OCI-LY3 (cell line): Measurements from ENCODE around the gene VAV2.

Experiments
- H2AFZ ChIP-seq: fragments of 200-600, 300-600 bp; shearing (Covaris generic); 2 replicates; pipeline ENCODE4 v1.6.0; 2014; ENCODE audit warnings: antibody characterized with exemption, low read depth, low read length
- H3K27ac ChIP-seq: fragments of 200-600, 300-600 bp; sonication (generic); 2 replicates; pipeline ENCODE4 v1.5.1; 2014; ENCODE audit warnings: mild to moderate bottlenecking, low read length, moderate library complexity, mixed read lengths
- H3K27me3 ChIP-seq: fragments of 200-600, 300-600 bp; sonication (generic); 2 replicates; pipeline ENCODE4 v1.6.1; 2014; ENCODE audit warnings: low read depth, low read length, mixed read lengths
- H3K36me3 ChIP-seq: fragments of 200-600, 300-600 bp; sonication (generic); replicated peaks from 2 replicates; pipeline ENCODE3; 2014; ENCODE audit warnings: low read depth, low read length, mixed read lengths
- H3K4me1 ChIP-seq: fragments of 300-600, 200-600 bp; sonication (generic); 2 replicates; pipeline ENCODE4 v1.6.1; 2014; ENCODE audit warnings: low read length, mixed read lengths
- H3K4me2 ChIP-seq: fragments of 200-600, 300-600 bp; sonication (generic); 2 replicates; pipeline ENCODE4 v1.6.1; 2014; ENCODE audit warnings: low read length, mixed read lengths
- H3K4me3 ChIP-seq: fragments of 300-600, 200-600 bp; sonication (generic); 2 replicates; pipeline ENCODE4 v1.5.1; 2014; ENCODE audit warnings: antibody characterized with exemption, mild to moderate bottlenecking, low read length, moderate library complexity
- H3K79me2 ChIP-seq: fragments of 300-600, 200-600 bp; shearing (Covaris generic); 2 replicates; pipeline ENCODE4 v1.6.1; 2014; ENCODE audit warnings: mild to moderate bottlenecking, low read length, mixed read lengths
- H3K9ac ChIP-seq: fragments of 300-600, 200-600 bp; shearing (Covaris generic); 2 replicates; pipeline ENCODE4 v1.6.0; 2014; ENCODE audit warnings: mild to moderate bottlenecking, low read length, moderate library complexity
- H3K9me3 ChIP-seq: fragments of 200-600, 300-600 bp; shearing (Covaris generic); 2 replicates; pipeline ENCODE4 v1.6.1; 2014; ENCODE audit warnings: low read length, mixed read lengths; ENCODE audit not compliant: insufficient read depth
- H4K20me1 ChIP-seq: fragments of 200-600, 300-600 bp; sonication (generic); 2 replicates; pipeline ENCODE4 v1.6.1; 2016; ENCODE audit warnings: low read length, mixed read lengths; ENCODE audit not compliant: insufficient read depth
- CTCF ChIP-seq: fragments of 200-600, 300-600 bp; sonication (generic); IDR thresholded peaks from 2 replicates; pipeline ENCODE4 v1.5.1; 2014; ENCODE audit warnings: antibody characterized with exemption, low read length, low read depth
- EZH2phosphoT487 ChIP-seq: fragments of 200-600 bp; shearing (Covaris generic); IDR thresholded peaks from 2 replicates; pipeline ENCODE4 v1.6.1; 2018; ENCODE audit warnings: antibody characterized with exemption, mixed run types, low read depth

VAV2 gene

GRCh38 chr9:134024214-134024792, 32.2 kb upstream of the VAV2 start:
- Histone ChIP-seq H3K36me3 (no peaks in the 10 kb centered on the region), H2AFZ (peak overlapping the region; percentile 62; the same call in 1 of the 2 replicates), H3K79me2 (no peaks in the 10 kb centered on the region), H3K4me3 (peak overlapping the region; percentile 100), H4K20me1 (0 out of 2 replicates have a peak, but pooled peaks cover 2% of the 10 kb centered on the region), H3K4me2 (peak overlapping the region; percentile 97), H3K27ac (no peak overlapping the region), H3K9ac (no peak overlapping the region), H3K4me1 (peaks cover 6% of the 10 kb centered on the region), H3K27me3 (no peaks in the 10 kb centered on the region), H3K9me3 (no peaks in the 10 kb centered on the region)
- TF ChIP-seq EZH2phosphoT487 (no peak), CTCF (no peak)

GRCh38 chr9:134014946-134015345, 22.8 kb upstream of the VAV2 start:
- Histone ChIP-seq H3K36me3 (no peaks in the 10 kb centered on the region), H2AFZ (no peak overlapping the region), H3K4me1 (no peaks in the 10 kb centered on the region), H3K79me2 (no peaks in the 10 kb centered on the region), H3K4me2 (no peak overlapping the region), H3K4me3 (no peak overlapping the region), H3K27ac (no peak overlapping the region), H4K20me1 (no peaks in the 10 kb centered on the region), H3K9ac (no peak overlapping the region), H3K9me3 (no peaks in the 10 kb centered on the region), H3K27me3 (no peaks in the 10 kb centered on the region)
- no peak for TF ChIP-seq CTCF
- no peak for TF ChIP-seq EZH2phosphoT487

- H3K79me2 ChIP-seq, result no peaks in the 10 kb centered on the region
- H3K36me3 ChIP-seq, result no peaks in the 10 kb centered on the region
- H3K27me3 ChIP-seq, result peaks cover 12% of the 10 kb centered on the region; the same call in 1 of the 2 replicates
- no peaks in the 10 kb centered on the region for H4K20me1 ChIP-seq
- no peaks in the 10 kb centered on the region for H3K9me3 ChIP-seq
- TF ChIP-seq CTCF, result no peak
- TF ChIP-seq EZH2phosphoT487, result no peak
- H3K27ac ChIP-seq, result no peak overlapping the region
- no peak overlapping the region for H3K4me2 ChIP-seq
- H3K4me1 ChIP-seq, result no peaks in the 10 kb centered on the region
- H3K4me3 ChIP-seq, result no peak overlapping the region
- H2AFZ ChIP-seq, result no peak overlapping the region
- H3K9ac ChIP-seq, result no peak overlapping the region
These were observed 19.3 kb upstream of the VAV2 start for GRCh38 chr9:134011401-134011800.

- Histone ChIP-seq H3K27me3 (peaks cover 12% of the 10 kb centered on the region; the same call in 1 of the 2 replicates), H3K79me2 (no peaks in the 10 kb centered on the region), H3K4me1 (no peaks in the 10 kb centered on the region), H3K9me3 (no peaks in the 10 kb centered on the region), H3K9ac (no peak overlapping the region), H3K36me3 (no peaks in the 10 kb centered on the region), H2AFZ (no peak overlapping the region), H3K4me3 (no peak overlapping the region), H3K4me2 (no peak overlapping the region), H3K27ac (no peak overlapping the region), H4K20me1 (no peaks in the 10 kb centered on the region)
- no peak for TF ChIP-seq EZH2phosphoT487
- no peak for TF ChIP-seq CTCF
These were observed 18.4 kb upstream of the VAV2 start for GRCh38 chr9:134010310-134011173.
